B cell (primary cell): ENCODE data around the gene AVPR1B. TPM values are rescaled to one million over a fixed set of nuclear protein-coding genes. Genes with fewer than 3 reads are reported as not detected.

ENCODE experiments used
- ATAC-seq: fragments of 200-7000 bp; cut with Tn5 transposase; one replicate; pipeline ENCODE4 v1.10.0; 2021; ENCODE audit warnings: low read depth, mild to moderate bottlenecking, moderate number of reproducible peaks, moderate library complexity
- CTCF ChIA-PET: fragments of 350-600 bp; sonication (Branson Sonifier 250); formaldehyde crosslinking; loops from one replicate; lab custom pipeline; 2021; ENCODE audit warnings: antibody characterized with exemption, inconsistent platforms; lab: Charles Lee
- POLR2A ChIA-PET: fragments of 350-600 bp; sonication (Branson Sonifier 250); formaldehyde crosslinking; loops from one replicate; lab custom pipeline; 2021; ENCODE audit warnings: antibody characterized with exemption; lab: Charles Lee
- DNase-seq: peaks from one replicate; pipeline ENCODE4 v3.0.0; 2013
- H2AFZ ChIP-seq: 2 replicates; pipeline ENCODE4 v1.6.1; 2012; ENCODE audit warnings: mild to moderate bottlenecking, low read depth, low read length; ENCODE audit not compliant: insufficient read depth, poor library complexity, severe bottlenecking
- H3K27ac ChIP-seq, 2 donors: 1 replicate in 1 of 2; 2 replicates in 1 of 2; pipeline ENCODE4 v1.5.1; 2012 to 2013; ENCODE audit warnings: low read length in 2 of 2, mild to moderate bottlenecking in 2 of 2, moderate library complexity in 1 of 2
- H3K27me3 ChIP-seq, 4 experiments: fragments of 200-600 bp in 1 of 4; sonication (generic) in 1 of 4; replicated peaks in 1 of 4; 1 replicate in 2 of 4; 2 replicates in 2 of 4; pipeline versions ENCODE4 v1.6.1 to v1.7.0; 2013 to 2016; ENCODE audit warnings: low read length in 3 of 4, mild to moderate bottlenecking in 2 of 4, mixed read lengths in 1 of 4, moderate library complexity in 1 of 4; ENCODE audit not compliant: insufficient read depth in 4 of 4, control insufficient read depth in 3 of 4; ENCODE audit errors: control extremely low read depth in 1 of 4
- H3K36me3 ChIP-seq, 2 experiments: replicated peaks in 1 of 2; 1 replicate in 1 of 2; 2 replicates in 1 of 2; pipeline versions ENCODE4 v1.6.1 to v1.7.1; 2013; ENCODE audit warnings: low read length in 1 of 2; ENCODE audit not compliant: insufficient read depth in 2 of 2, control insufficient read depth in 1 of 2; ENCODE audit errors: control extremely low read depth in 1 of 2, extremely low read depth in 1 of 2
- H3K4me1 ChIP-seq, 2 donors: fragments of 200-600 bp in 1 of 2; sonication (generic) in 1 of 2; 1 replicate in 1 of 2; 2 replicates in 1 of 2; pipeline versions ENCODE4 v1.5.1 to v1.6.1; 2013 to 2017; ENCODE audit warnings: low read length in 2 of 2; ENCODE audit not compliant: control insufficient read depth in 2 of 2, insufficient read depth in 2 of 2
- H3K4me2 ChIP-seq: replicated peaks from 2 replicates; pipeline ENCODE3; 2012; ENCODE audit warnings: mild to moderate bottlenecking, low read depth, low read length; ENCODE audit not compliant: poor library complexity, severe bottlenecking
- H3K4me3 ChIP-seq, 5 experiments: fragments of 200-600 bp in 1 of 5; sonication (generic) in 1 of 5; 1 replicate in 3 of 5; 2 replicates in 2 of 5; pipeline versions ENCODE4 v1.5.1 to v1.7.0; 2011 to 2016; ENCODE audit warnings: low read length in 4 of 5, mild to moderate bottlenecking in 4 of 5, low read depth in 2 of 5, control low read depth in 1 of 5, moderate library complexity in 1 of 5; ENCODE audit not compliant: insufficient read depth in 1 of 5; ENCODE audit errors: control extremely low read depth in 1 of 5, extremely low read depth in 1 of 5
- H3K79me2 ChIP-seq: fragments of 200-600 bp; sonication (generic); one replicate; pipeline ENCODE4 v1.6.0; 2016; ENCODE audit warnings: low read length; ENCODE audit not compliant: control insufficient read depth, insufficient read depth
- H3K9ac ChIP-seq: fragments of 200-600 bp; sonication (generic); 2 replicates; pipeline ENCODE4 v1.6.1; 2017; ENCODE audit warnings: mild to moderate bottlenecking, low read length, moderate library complexity
- H3K9me3 ChIP-seq, 3 donors: one replicate each; pipeline versions ENCODE4 v1.6.1 to v1.7.1; 2013; ENCODE audit warnings: low read length in 2 of 3; ENCODE audit not compliant: control insufficient read depth in 2 of 3, insufficient read depth in 1 of 3; ENCODE audit errors: control extremely low read depth in 1 of 3
- H4K20me1 ChIP-seq: 2 replicates; pipeline ENCODE4 v1.6.0; 2012; ENCODE audit warnings: mild to moderate bottlenecking, low read length; ENCODE audit not compliant: insufficient read depth, control insufficient read depth, poor library complexity, severe bottlenecking
- H3K27ac Mint-ChIP-seq: one replicate; pipeline ENCODE4 v1.8.0; 2021; ENCODE audit warnings: mixed read lengths
- H3K27me3 Mint-ChIP-seq: one replicate; pipeline ENCODE4 v1.8.0; 2021; ENCODE audit warnings: mixed read lengths
- H3K4me1 Mint-ChIP-seq: one replicate; pipeline ENCODE4 v1.8.0; 2021; ENCODE audit warnings: mixed read lengths
- H3K4me3 Mint-ChIP-seq: one replicate; pipeline ENCODE4 v1.8.0; 2021; ENCODE audit warnings: mixed read lengths
- H3K9me3 Mint-ChIP-seq: one replicate; pipeline ENCODE4 v1.8.0; 2022; ENCODE audit warnings: mixed read lengths; ENCODE audit not compliant: insufficient read depth
- CTCF ChIP-seq: fragments of 200-600 bp; IDR thresholded peaks from one replicate; pipeline ENCODE4 v1.8.0; 2022; ENCODE audit warnings: antibody characterized with exemption, mild to moderate bottlenecking
- EZH2 ChIP-seq: IDR thresholded peaks from 2 replicates; pipeline ENCODE4 v1.6.1; 2012; ENCODE audit warnings: borderline replicate concordance, low read depth, mild to moderate bottlenecking, moderate library complexity, low read length; ENCODE audit not compliant: insufficient read depth, poor library complexity, severe bottlenecking
- WGBS: methylation state at CpG from one replicate; pipeline ENCODE4 v1.1.5; 2013; ENCODE audit warnings: missing lambda C conversion rate; ENCODE audit not compliant: insufficient coverage; 5-methylcytosine and 5-hydroxymethylcytosine counted together
- intact Hi-C: fragments of 100-400 bp; cut with micrococcal nuclease; formaldehyde crosslinking; loops from one replicate; pipeline ENCODE4 v1.10.0; 2022
- polyA plus RNA-seq: library from polyadenylated mRNA; depleted of rRNA; stranded (reverse); fragments of >200 nt; gene quantifications from 2 replicates; pipeline ENCODE4 v1.2.3, GENCODE V29; 2012
- total RNA-seq, 2 donors: library from RNA; stranded (reverse); fragments of 120-200 nt in 1 of 2; gene quantifications; 1 replicate in 1 of 2; 2 replicates in 1 of 2; pipeline versions ENCODE4 v1.2.3 to v1.2.4, GENCODE V29; 2013 to 2022

The AVPR1B gene
- total and polyA plus RNA-seq, 2 donors (not counting 1 experiment from before 2014, with no cell fraction given), result 0.59 TPM; not detected in 1

- intact Hi-C loops, result no loop called here
- H3K36me3 ChIP-seq, result no peaks in the 10 kb centered on the region
- no peaks in the 10 kb centered on the region for H3K9me3 ChIP-seq
- no peak overlapping the region for H3K27ac ChIP-seq
- 40% methylated on average over 1 of the region's 3 CpGs for WGBS
- ChIA-PET POLR2A (no interaction called here), CTCF (no interaction called here)
- DNase-seq (no peak), ATAC-seq (no peak)
- Mint-ChIP-seq H3K9me3 (no peaks in the 10 kb centered on the region), H3K27me3 (peaks cover 57% of the 10 kb centered on the region), H3K4me3 (no peak overlapping the region), H3K4me1 (no peaks in the 10 kb centered on the region), H3K27ac (no peak overlapping the region)
- TF ChIP-seq CTCF, result no peak
- TF ChIP-seq EZH2, result no peak
- H3K27me3 ChIP-seq, result peaks cover 0 to 10% (median 6%) of the 10 kb centered on the region in 4 experiments
- H3K4me3 ChIP-seq, result no peak overlapping the region
- no peaks in the 10 kb centered on the region for H3K4me1 ChIP-seq
- no peak overlapping the region for H3K4me2 ChIP-seq
- H4K20me1 ChIP-seq, result no peaks in the 10 kb centered on the region
- no peaks in the 10 kb centered on the region for H3K79me2 ChIP-seq
- no peak overlapping the region for H2AFZ ChIP-seq
- H3K9ac ChIP-seq, result no peak overlapping the region
Observed at GRCh38 chr1:206142011-206142410, 24.8 kb upstream of the AVPR1B start.

GRCh38 chr1:206136241-206136640, 19.1 kb upstream of the AVPR1B start:
- TF ChIP-seq EZH2 (no peak), CTCF (no peak)
- CTCF ChIA-PET, result no interaction called here
- peaks cover 37% of the 10 kb centered on the region for H3K27me3 Mint-ChIP-seq

More at GRCh38 chr1:206136241-206136640, 19.1 kb upstream of the AVPR1B start:
- ATAC-seq (no peak), DNase-seq (no peak)
- Histone ChIP-seq H3K79me2 (no peaks in the 10 kb centered on the region), H3K9me3 (no peaks in the 10 kb centered on the region), H3K9ac (no peak overlapping the region), H3K36me3 (no peaks in the 10 kb centered on the region), H2AFZ (no peak overlapping the region), H3K4me3 (no peak overlapping the region), H3K4me2 (no peak overlapping the region), H3K27me3 (peaks cover 0 to 11% (median 4%) of the 10 kb centered on the region in 4 experiments), H3K27ac (no peak overlapping the region), H3K4me1 (peaks cover 0 to 5% of the 10 kb centered on the region in 2 donors), H4K20me1 (no peaks in the 10 kb centered on the region)
- H3K4me1 Mint-ChIP-seq, result peaks cover 7% of the 10 kb centered on the region
- no peak overlapping the region for H3K27ac Mint-ChIP-seq
- intact Hi-C loops, result no loop called here
- H3K9me3 Mint-ChIP-seq, result no peaks in the 10 kb centered on the region
- POLR2A ChIA-PET, result no interaction called here
- no peak overlapping the region for H3K4me3 Mint-ChIP-seq
- no CpG with 5 or more reads among the region's 2 CpGs for WGBS
